HCT116 (cell line): ENCODE results near the gene BRS3. TPM values are rescaled to one million over a fixed set of nuclear protein-coding genes. Genes with fewer than 3 reads are reported as not detected.

Source experiments
- ATAC-seq: fragments of 200-7000 bp; cut with Tn5 transposase; 2 replicates; pipeline ENCODE4 v1.9.1; 2020; ENCODE audit warnings: mild to moderate bottlenecking, moderate library complexity
- BruUV-seq: library from RNA; stranded (reverse); fragments of 400-500 nt; replicated peaks from 2 replicates; lab custom pipeline; 2021; lab: Mats Ljungman, UMichigan
- CTCF ChIA-PET: fragments of 300-600 bp; sonication (Branson Sonifier 250); formaldehyde crosslinking; loops from one replicate; lab custom pipeline; 2021; ENCODE audit warnings: antibody characterized with exemption; lab: Charles Lee
- POLR2A ChIA-PET: fragments of 300-600, 350-600 bp; sonication (Branson Sonifier 250); formaldehyde crosslinking; loops from one replicate; lab custom pipeline; 2021; ENCODE audit warnings: antibody characterized with exemption; lab: Charles Lee
- RAD21 ChIA-PET, 2 experiments: fragments of 300-600 bp; sonication (Branson Sonifier 250); formaldehyde crosslinking; loops; one replicate each; lab custom pipeline; 2023; ENCODE audit warnings: low total read pairs in 2 of 2; ENCODE audit not compliant: uncharacterized antibody in 2 of 2, unreplicated experiment in 2 of 2, low non-redundant PET in 1 of 2; lab: Charles Lee
- DNase-seq: peaks from one replicate; pipeline ENCODE4 v3.0.0-alpha.2; 2010; ENCODE audit warnings: low read depth, low spot score
- H2AFZ ChIP-seq: fragments of 200-600 bp; shearing (Covaris generic), sonication (generic); 2 replicates; pipeline ENCODE4 v1.6.1; 2017; ENCODE audit warnings: low read depth, mixed run types, mixed read lengths, antibody characterized with exemption, low read length; ENCODE audit not compliant: poor library complexity, severe bottlenecking
- H3K27ac ChIP-seq: 2 replicates; pipeline ENCODE4 v1.5.1; 2012; ENCODE audit warnings: low read depth, low read length
- H3K27me3 ChIP-seq: fragments of 200-600 bp; sonication (generic); 2 replicates; pipeline ENCODE4 v1.6.1; 2016; ENCODE audit warnings: mixed run types, low read length, mixed read lengths; ENCODE audit not compliant: insufficient read depth
- H3K36me3 ChIP-seq, 2 experiments: fragments of 200-500 bp in 1 of 2; fragments of 200-600 bp in 1 of 2; sonication (Bioruptor generic) in 1 of 2; sonication (generic) in 1 of 2; 2 replicates each; pipeline versions ENCODE4 v1.5.1 to v1.6.1; 2014 to 2016; ENCODE audit warnings: low read length in 2 of 2, inconsistent platforms in 1 of 2, mixed read lengths in 1 of 2, mixed run types in 1 of 2; ENCODE audit not compliant: insufficient read depth in 2 of 2, control insufficient read depth in 1 of 2
- H3K4me1 ChIP-seq, 2 experiments: fragments of 200-600 bp in 1 of 2; sonication (generic) in 1 of 2; 2 replicates each; pipeline versions ENCODE4 v1.5.1 to v1.6.1; 2012 to 2017; ENCODE audit warnings: low read length in 2 of 2, inconsistent platforms in 1 of 2, mild to moderate bottlenecking in 1 of 2, mixed read lengths in 1 of 2, mixed run types in 1 of 2, moderate library complexity in 1 of 2; ENCODE audit not compliant: insufficient read depth in 2 of 2, control insufficient read depth in 1 of 2
- H3K4me2 ChIP-seq: fragments of 200-600 bp; sonication (generic); 2 replicates; pipeline ENCODE4 v1.6.1; 2017; ENCODE audit warnings: mixed run types, low read length, mixed read lengths
- H3K4me3 ChIP-seq, 2 experiments: fragments of 200-600 bp in 1 of 2; sonication (generic) in 1 of 2; replicated peaks in 1 of 2; 2 replicates each; pipeline ENCODE4 v1.5.1; 2011 to 2016; ENCODE audit warnings: low read length in 2 of 2, control low read depth in 1 of 2, low read depth in 1 of 2, mild to moderate bottlenecking in 1 of 2, mixed read lengths in 1 of 2, mixed run types in 1 of 2
- H3K79me2 ChIP-seq: fragments of 200-600 bp; sonication (generic); 2 replicates; pipeline ENCODE4 v1.6.1; 2017; ENCODE audit warnings: mild to moderate bottlenecking, mixed run types, low read length, moderate library complexity, mixed read lengths; ENCODE audit not compliant: insufficient read depth
- H3K9ac ChIP-seq: fragments of 200-600 bp; sonication (generic); 2 replicates; pipeline ENCODE4 v1.6.1; 2016; ENCODE audit warnings: low read length, mixed read lengths
- H3K9me2 ChIP-seq: fragments of 200-600 bp; sonication (generic), shearing (Covaris generic); 2 replicates; pipeline ENCODE4 v1.6.1; 2017; ENCODE audit warnings: mixed run types, mild to moderate bottlenecking, moderate library complexity; ENCODE audit not compliant: insufficient read depth
- H3K9me3 ChIP-seq, 2 experiments: fragments of 200-500 bp in 1 of 2; fragments of 200-600 bp in 1 of 2; sonication (Bioruptor generic) in 1 of 2; sonication (generic) in 1 of 2; 2 replicates each; pipeline ENCODE4 v1.6.1; 2014 to 2017; ENCODE audit warnings: low read length in 2 of 2, mixed read lengths in 2 of 2, inconsistent platforms in 1 of 2, low read depth in 1 of 2, mild to moderate bottlenecking in 1 of 2, mixed run types in 1 of 2, moderate library complexity in 1 of 2; ENCODE audit not compliant: control insufficient read depth in 1 of 2, insufficient read depth in 1 of 2
- H4K20me1 ChIP-seq: fragments of 200-600 bp; sonication (generic), shearing (Covaris generic); 2 replicates; pipeline ENCODE4 v1.6.1; 2017; ENCODE audit warnings: mixed run types, mild to moderate bottlenecking, moderate library complexity; ENCODE audit not compliant: insufficient read depth
- ATF3 ChIP-seq: IDR thresholded peaks from 2 replicates; pipeline ENCODE4 v1.6.1; 2012
- CBX3 ChIP-seq: IDR thresholded peaks from 2 replicates; pipeline ENCODE4 v1.6.1; 2012; ENCODE audit warnings: low read depth
- CEBPB ChIP-seq: IDR thresholded peaks from 2 replicates; pipeline ENCODE4 v1.6.1; 2012; ENCODE audit warnings: low read depth
- CTCF ChIP-seq, 3 experiments: fragments of 200-600 bp in 1 of 3; sonication (generic) in 1 of 3; IDR thresholded peaks in 2 of 3; conservative IDR thresholded peaks in 1 of 3; 2 replicates each; pipeline ENCODE4 v1.5.1; 2012 to 2017; ENCODE audit warnings: low read depth in 2 of 3, low read length in 2 of 3, antibody characterized with exemption in 1 of 3, borderline replicate concordance in 1 of 3, control low read depth in 1 of 3, mild to moderate bottlenecking in 1 of 3, mixed read lengths in 1 of 3, mixed run types in 1 of 3, moderate library complexity in 1 of 3; ENCODE audit not compliant: insufficient read depth in 1 of 3
- ELF1 ChIP-seq: IDR thresholded peaks from 2 replicates; pipeline ENCODE4 v1.6.1; 2012; ENCODE audit warnings: low read depth, borderline replicate concordance
- FOSL1 ChIP-seq: IDR thresholded peaks from 2 replicates; pipeline ENCODE4 v1.6.1; 2012; ENCODE audit warnings: low read depth
- JUND ChIP-seq: IDR thresholded peaks from 2 replicates; pipeline ENCODE4 v1.6.1; 2012
- MAX ChIP-seq: IDR thresholded peaks from 2 replicates; pipeline ENCODE4 v1.6.1; 2012
- POLR2AphosphoS5 ChIP-seq: IDR thresholded peaks from 2 replicates; pipeline ENCODE4 v1.6.1; 2011; ENCODE audit warnings: mild to moderate bottlenecking, low read depth, low read length, moderate library complexity
- SIN3A ChIP-seq: IDR thresholded peaks from 2 replicates; pipeline ENCODE4 v1.6.1; 2012; ENCODE audit warnings: low read depth
- SRF ChIP-seq: IDR thresholded peaks from 2 replicates; pipeline ENCODE4 v1.6.1; 2012; ENCODE audit warnings: low read depth
- YY1 ChIP-seq: IDR thresholded peaks from 2 replicates; pipeline ENCODE4 v1.6.1; 2011; ENCODE audit warnings: low read length, low read depth, moderate library complexity, mild to moderate bottlenecking; ENCODE audit not compliant: insufficient replicate concordance; ENCODE audit errors: extremely low read depth
- ZBTB33 ChIP-seq: IDR thresholded peaks from 2 replicates; pipeline ENCODE4 v1.6.1; 2011; ENCODE audit warnings: mild to moderate bottlenecking, low read length, moderate library complexity; ENCODE audit not compliant: insufficient replicate concordance; ENCODE audit errors: extremely low read depth
- ZFX ChIP-seq: fragments of 450-650 bp; IDR thresholded peaks from 2 replicates; pipeline ENCODE4 v1.6.1; 2017
- intact Hi-C: fragments of 100-400 bp; cut with micrococcal nuclease; formaldehyde crosslinking; loops from 2 replicates; pipeline ENCODE4 v1.10.0; 2022
- total RNA-seq: library from RNA; stranded (reverse); gene quantifications from one replicate; pipeline ENCODE4 v1.2.1, GENCODE V29; 2021; ENCODE audit not compliant: unreplicated experiment

The BRS3 gene
- total RNA-seq, 1 experiment from 2014 or later: not detected

- ChIA-PET POLR2A (no interaction called here), RAD21 (no interaction called here), CTCF (no interaction called here)
- H3K27me3 ChIP-seq: no peaks in the 10 kb centered on the region
- H4K20me1 ChIP-seq: no peaks in the 10 kb centered on the region
- no peaks in the 10 kb centered on the region for H3K36me3 ChIP-seq
- H3K4me1 ChIP-seq: no peaks in the 10 kb centered on the region
- no peaks in the 10 kb centered on the region for H3K9me2 ChIP-seq
- no peak overlapping the region for H3K27ac ChIP-seq
- no peak for TF ChIP-seq POLR2AphosphoS5
- no peak for TF ChIP-seq FOSL1
- no peak for TF ChIP-seq ATF3
- TF ChIP-seq CBX3: no peak
- TF ChIP-seq CTCF (IDR thresholded peaks at IDR 0.05 in 2 of 3, conservative IDR thresholded peaks at IDR 0.05 in 1 of 3; ENCODE audit: borderline replicate concordance in 1 of 3, insufficient read depth in 1 of 3, low read depth in 2 of 3, low read length in 2 of 3): no peak
- no peak for TF ChIP-seq MAX
- no peak overlapping the region for H2AFZ ChIP-seq
- BruUV-seq: no TSS peak
- H3K79me2 ChIP-seq: no peaks in the 10 kb centered on the region
- DNase-seq (no peak), ATAC-seq (no peak)
- no peak overlapping the region for H3K4me3 ChIP-seq
- H3K9ac ChIP-seq: no peak overlapping the region
- intact Hi-C loops: no loop called here
- no peak overlapping the region for H3K4me2 ChIP-seq
- no peaks in the 10 kb centered on the region for H3K9me3 ChIP-seq
Observed at GRCh38 chrX:136475236-136475635, 12.5 kb upstream of the BRS3 start.

GRCh38 chrX:136476501-136476900 is 11.2 kb upstream of the BRS3 start:
- no peaks in the 10 kb centered on the region for H4K20me1 ChIP-seq
- RAD21 ChIA-PET: no interaction called here
- no peaks in the 10 kb centered on the region for H3K9me2 ChIP-seq
- DNase-seq (no peak), ATAC-seq (no peak)
- CTCF ChIA-PET: no interaction called here
- no TSS peak for BruUV-seq
- no peak overlapping the region for H3K4me3 ChIP-seq
- no peak overlapping the region for H3K27ac ChIP-seq
- intact Hi-C loops: no loop called here
- H3K9ac ChIP-seq: no peak overlapping the region
- H3K27me3 ChIP-seq: no peaks in the 10 kb centered on the region
- H3K79me2 ChIP-seq: no peaks in the 10 kb centered on the region
- POLR2A ChIA-PET: no interaction called here
- H3K9me3 ChIP-seq: no peaks in the 10 kb centered on the region
- H3K36me3 ChIP-seq: no peaks in the 10 kb centered on the region
- no peak overlapping the region for H3K4me2 ChIP-seq
- H2AFZ ChIP-seq: no peak overlapping the region
- H3K4me1 ChIP-seq: no peaks in the 10 kb centered on the region
- TF ChIP-seq ZBTB33 (no peak), YY1 (no peak), FOSL1 (no peak), ELF1 (no peak), ZFX (no peak), SRF (no peak), MAX (no peak), JUND (no peak), CBX3 (no peak), SIN3A (no peak), CEBPB (no peak)
